Lower leg skin (tissue), 4 donors: ENCODE results near the gene OR4K14. TPM values are rescaled to one million over a fixed set of nuclear protein-coding genes. Genes with fewer than 3 reads are reported as not detected.

Experiments used
- DNase-seq, 2 donors: peaks; one replicate each; pipeline ENCODE4 v3.0.0-alpha.2; 2019; ENCODE audit warnings: low spot score in 2 of 2
- H3K4me3 ChIP-seq: fragments of 200-600 bp; sonication (generic); 2 replicates; pipeline ENCODE4 v1.5.1; 2017; ENCODE audit warnings: mild to moderate bottlenecking, low read depth; ENCODE audit not compliant: poor library complexity, severe bottlenecking
- CTCF ChIP-seq, 3 donors: fragments of 450-650 bp; IDR thresholded peaks; one replicate each; pipeline ENCODE4 v1.5.1; 2016; ENCODE audit warnings: antibody characterized with exemption in 3 of 3, mild to moderate bottlenecking in 3 of 3, moderate library complexity in 2 of 3
- POLR2A ChIP-seq, 2 donors: fragments of 450-650 bp; IDR thresholded peaks; one replicate each; pipeline ENCODE4 v1.6.1; 2016 to 2017; ENCODE audit warnings: antibody characterized with exemption in 2 of 2, mild to moderate bottlenecking in 1 of 2, moderate library complexity in 1 of 2
- WGBS, 2 donors: methylation state at CpG; one replicate each; pipeline ENCODE4 v1.1.5; 2018; 5-methylcytosine and 5-hydroxymethylcytosine counted together
- intact Hi-C: fragments of 100-400 bp; cut with DNase I; formaldehyde crosslinking; loops from one replicate; pipeline ENCODE4 v1.15.0; 2023; ENCODE audit warnings: low total_unique reads
- total RNA-seq, 4 donors: library from RNA; depleted of rRNA; stranded (reverse); fragments of >200 nt; gene quantifications; one replicate each; pipeline ENCODE4 v1.1.0, GENCODE V29; 2016

Gene OR4K14
- total RNA-seq, 4 donors from 2014 or later: not detected

DNA sequence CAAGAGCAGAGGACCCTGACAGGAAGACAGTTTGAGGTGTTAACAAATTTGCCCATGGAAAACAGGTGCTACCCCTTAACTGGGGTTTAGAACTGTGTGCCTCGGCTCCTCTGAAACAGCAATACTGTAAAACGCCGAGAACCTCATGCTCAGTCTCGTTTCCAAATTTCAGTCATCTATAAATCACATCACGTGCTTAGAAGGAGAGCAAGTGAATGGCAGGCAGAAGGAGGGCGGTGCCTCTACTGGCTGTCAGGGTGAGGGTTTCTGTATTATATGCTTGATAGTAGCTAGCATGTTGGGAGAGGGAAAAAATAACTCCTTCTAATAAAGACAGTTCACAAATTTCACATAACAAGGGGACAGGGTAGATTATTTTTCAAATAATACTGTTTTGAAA is 12.0 kb upstream of the OR4K14 start:
- H3K4me3 ChIP-seq: no peak overlapping the region
- DNase-seq: no peak
- 62 to 74% methylated on average over 6 of the region's 6 CpGs for WGBS, 2 donors
- intact Hi-C loops: no loop called here
- TF ChIP-seq CTCF (IDR thresholded peaks at IDR 0.05): no peak

- intact Hi-C loops: no loop called here
- TF ChIP-seq POLR2A (IDR thresholded peaks at IDR 0.05): no peak
- TF ChIP-seq CTCF (IDR thresholded peaks at IDR 0.05): no peak
- no peak for DNase-seq
These were observed 11.0 kb downstream of the OR4K14 start for GRCh38 chr14:20008156-20008555.

DNA sequence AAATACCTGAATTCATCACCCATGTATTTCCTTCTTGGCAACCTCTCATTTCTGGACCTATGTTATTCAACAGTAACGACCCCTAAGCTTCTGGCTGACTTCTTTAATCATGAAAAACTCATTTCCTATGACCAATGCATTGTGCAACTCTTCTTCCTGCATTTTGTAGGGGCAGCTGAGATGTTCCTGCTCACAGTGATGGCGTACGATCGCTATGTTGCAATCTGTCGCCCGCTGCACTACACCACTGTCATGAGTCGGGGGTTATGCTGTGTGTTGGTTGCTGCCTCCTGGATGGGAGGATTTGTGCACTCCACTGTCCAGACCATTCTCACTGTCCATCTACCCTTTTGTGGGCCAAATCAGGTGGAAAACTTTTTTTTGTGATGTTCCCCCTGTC is 16.8 kb downstream of the OR4K14 start:
- DNase-seq: no peak
- intact Hi-C loops: no loop called here
- TF ChIP-seq POLR2A (IDR thresholded peaks at IDR 0.05): no peak
- TF ChIP-seq CTCF (IDR thresholded peaks at IDR 0.05): no peak
- WGBS, 2 donors: 66 to 72% methylated on average over 7 of the region's 7 CpGs
- no peak overlapping the region for H3K4me3 ChIP-seq

More at GRCh38 chr14:20008156-20008555, 11.0 kb downstream of the OR4K14 start:
- no peak overlapping the region for H3K4me3 ChIP-seq

- no peak within 1 kb of the TSS for H3K4me3 ChIP-seq
- no peak for TF ChIP-seq POLR2A (IDR thresholded peaks at IDR 0.05)
- no peak for TF ChIP-seq CTCF (IDR thresholded peaks at IDR 0.05)
- DNase-seq: no peak
- intact Hi-C loops: no loop called here
These were observed 17.2 kb downstream of the OR4K14 start, which contains the start of gene OR4Q2 for GRCh38 chr14:20001863-20002262. TSS of gene OR4Q2 (plus strand) at chr14:20002163.

GRCh38 chr14:19993438-19993837 is 25.7 kb downstream of the OR4K14 start:
- no peak for DNase-seq
- no peak overlapping the region for H3K4me3 ChIP-seq
- WGBS, 2 donors: 69 to 70% methylated on average over 2 of the region's 2 CpGs
- intact Hi-C loops: no loop called here
- TF ChIP-seq POLR2A (IDR thresholded peaks at IDR 0.05) (no peak), CTCF (IDR thresholded peaks at IDR 0.05) (no peak)

DNA sequence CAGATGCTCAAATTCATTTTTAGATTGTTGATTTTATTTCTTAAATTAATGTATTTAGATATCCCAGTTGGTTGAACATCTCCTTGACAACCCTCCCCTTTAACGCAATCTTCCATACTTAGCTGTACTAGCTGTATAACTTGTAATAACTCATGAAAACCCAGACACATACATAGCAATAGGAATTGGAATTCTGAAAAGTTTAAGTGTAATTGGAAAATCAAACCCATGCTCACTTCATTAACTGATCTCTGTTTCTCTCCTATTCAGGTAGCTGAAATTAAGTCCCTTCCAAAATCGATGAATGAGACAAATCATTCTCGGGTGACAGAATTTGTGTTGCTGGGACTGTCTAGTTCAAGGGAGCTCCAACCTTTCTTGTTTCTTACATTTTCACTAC is 43.8 kb downstream of the OR4K14 start, which contains the start of gene OR4K15:
OR4K15 (plus strand) TSS at position 301 of the 400 bp plus-strand sequence; CDS start at position 301, 0 bp downstream.
- WGBS, 2 donors: 93 to 99% methylated on average over 3 of the region's 3 CpGs
- intact Hi-C loops: no loop called here
- no peak for DNase-seq
- TF ChIP-seq POLR2A (IDR thresholded peaks at IDR 0.05): no peak
- no peak for TF ChIP-seq CTCF (IDR thresholded peaks at IDR 0.05)
- no peak within 1 kb of the TSS for H3K4me3 ChIP-seq
